Natural killer cell (primary cell): Measurements from ENCODE around the gene BOD1. TPM values are rescaled to one million over a fixed set of nuclear protein-coding genes. Genes with fewer than 3 reads are reported as not detected.

Source experiments
- ATAC-seq, 3 donors: fragments of 150-1000 bp in 2 of 3; fragments of 200-7000 bp in 1 of 3; cut with Tn5 transposase; 1 replicate in 1 of 3; 2 replicates in 2 of 3; pipeline ENCODE4 v1.10.0; 2021; ENCODE audit warnings: mild to moderate bottlenecking in 2 of 3, moderate library complexity in 2 of 3
- DNase-seq, 2 donors: peaks; one replicate each; pipeline versions ENCODE4 v3.0.0 to v3.0.0-alpha.2; 2013 to 2021; ENCODE audit warnings: mixed read lengths in 1 of 2
- H3K27ac ChIP-seq: one replicate; pipeline ENCODE4 v1.5.1; 2013; ENCODE audit warnings: mild to moderate bottlenecking, low read length
- H3K27me3 ChIP-seq: one replicate; pipeline ENCODE4 v1.6.1; 2013; ENCODE audit warnings: low read length; ENCODE audit not compliant: control insufficient read depth, insufficient read depth
- H3K36me3 ChIP-seq: one replicate; pipeline ENCODE4 v1.6.1; 2013; ENCODE audit warnings: low read length; ENCODE audit not compliant: control insufficient read depth, insufficient read depth
- H3K4me1 ChIP-seq: one replicate; pipeline ENCODE4 v1.6.1; 2013; ENCODE audit warnings: low read length; ENCODE audit not compliant: control insufficient read depth, insufficient read depth
- H3K4me3 ChIP-seq: one replicate; pipeline ENCODE4 v1.5.1; 2013; ENCODE audit warnings: low read length
- H3K9me3 ChIP-seq: one replicate; pipeline ENCODE4 v1.6.1; 2013; ENCODE audit warnings: low read length; ENCODE audit not compliant: control insufficient read depth, insufficient read depth
- H3K27ac Mint-ChIP-seq, 2 donors: one replicate each; pipeline ENCODE4 v1.8.0; 2022; ENCODE audit warnings: mild to moderate bottlenecking in 2 of 2, mixed read lengths in 2 of 2, moderate library complexity in 1 of 2
- H3K27me3 Mint-ChIP-seq, 2 donors: one replicate each; pipeline ENCODE4 v1.8.0; 2022; ENCODE audit warnings: low read depth in 2 of 2, mixed read lengths in 2 of 2
- H3K36me3 Mint-ChIP-seq: one replicate; pipeline ENCODE4 v1.8.0; 2022; ENCODE audit warnings: mixed read lengths
- H3K4me1 Mint-ChIP-seq, 2 donors: one replicate each; pipeline ENCODE4 v1.8.0; 2022; ENCODE audit warnings: mixed read lengths in 2 of 2
- H3K4me3 Mint-ChIP-seq: one replicate; pipeline ENCODE4 v1.8.0; 2022; ENCODE audit warnings: mild to moderate bottlenecking, moderate library complexity, mixed read lengths
- H3K9me3 Mint-ChIP-seq, 2 donors: one replicate each; pipeline ENCODE4 v1.8.0; 2022; ENCODE audit warnings: mixed read lengths in 2 of 2
- WGBS: methylation state at CpG from one replicate; pipeline ENCODE4 v1.1.7; 2013; ENCODE audit warnings: missing lambda C conversion rate; ENCODE audit not compliant: insufficient coverage; 5-methylcytosine and 5-hydroxymethylcytosine counted together
- intact Hi-C: fragments of 100-400 bp; cut with micrococcal nuclease; formaldehyde crosslinking; loops from one replicate; pipeline ENCODE4 v1.14.2; 2022
- total RNA-seq, 4 donors: library from RNA; stranded (reverse); fragments of 120-200 nt in 1 of 4; gene quantifications; one replicate each; pipeline versions ENCODE4 v1.2.3 to v1.2.4, GENCODE V29; 2013 to 2022
- TF ChIP-seq, protein P1 (sequence below): fragments of 200-600 bp; IDR thresholded peaks from one replicate; pipeline ENCODE4 v1.8.0; 2022; ENCODE audit warnings: antibody characterized with exemption

Gene BOD1
- total RNA-seq, 3 donors from 2014 or later (not counting 1 experiment from before 2014, with no cell fraction given): 11.0 to 19.9 (median 16.6) TPM

- Histone ChIP-seq H3K4me3 (no peak overlapping the region), H3K27me3 (no peaks in the 10 kb centered on the region), H3K27ac (no peak overlapping the region), H3K4me1 (no peaks in the 10 kb centered on the region), H3K9me3 (peaks cover 2% of the 10 kb centered on the region), H3K36me3 (no peaks in the 10 kb centered on the region)
- DNase-seq (no peak), ATAC-seq (no peak)
- Mint-ChIP-seq H3K27ac (no peak overlapping the region), H3K4me3 (no peak overlapping the region), H3K27me3 (peaks cover 0 to 4% of the 10 kb centered on the region in 2 donors), H3K9me3 (no peaks in the 10 kb centered on the region), H3K36me3 (no peaks in the 10 kb centered on the region), H3K4me1 (no peaks in the 10 kb centered on the region)
- TF ChIP-seq, protein P1, sequence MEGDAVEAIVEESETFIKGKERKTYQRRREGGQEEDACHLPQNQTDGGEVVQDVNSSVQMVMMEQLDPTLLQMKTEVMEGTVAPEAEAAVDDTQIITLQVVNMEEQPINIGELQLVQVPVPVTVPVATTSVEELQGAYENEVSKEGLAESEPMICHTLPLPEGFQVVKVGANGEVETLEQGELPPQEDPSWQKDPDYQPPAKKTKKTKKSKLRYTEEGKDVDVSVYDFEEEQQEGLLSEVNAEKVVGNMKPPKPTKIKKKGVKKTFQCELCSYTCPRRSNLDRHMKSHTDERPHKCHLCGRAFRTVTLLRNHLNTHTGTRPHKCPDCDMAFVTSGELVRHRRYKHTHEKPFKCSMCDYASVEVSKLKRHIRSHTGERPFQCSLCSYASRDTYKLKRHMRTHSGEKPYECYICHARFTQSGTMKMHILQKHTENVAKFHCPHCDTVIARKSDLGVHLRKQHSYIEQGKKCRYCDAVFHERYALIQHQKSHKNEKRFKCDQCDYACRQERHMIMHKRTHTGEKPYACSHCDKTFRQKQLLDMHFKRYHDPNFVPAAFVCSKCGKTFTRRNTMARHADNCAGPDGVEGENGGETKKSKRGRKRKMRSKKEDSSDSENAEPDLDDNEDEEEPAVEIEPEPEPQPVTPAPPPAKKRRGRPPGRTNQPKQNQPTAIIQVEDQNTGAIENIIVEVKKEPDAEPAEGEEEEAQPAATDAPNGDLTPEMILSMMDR: no peak
- 86% methylated on average over 13 of the region's 13 CpGs for WGBS
- intact Hi-C loops: no loop called here
Measured at GRCh38 chr5:173663352-173664153, 47.1 kb upstream of the BOD1 start.

DNA sequence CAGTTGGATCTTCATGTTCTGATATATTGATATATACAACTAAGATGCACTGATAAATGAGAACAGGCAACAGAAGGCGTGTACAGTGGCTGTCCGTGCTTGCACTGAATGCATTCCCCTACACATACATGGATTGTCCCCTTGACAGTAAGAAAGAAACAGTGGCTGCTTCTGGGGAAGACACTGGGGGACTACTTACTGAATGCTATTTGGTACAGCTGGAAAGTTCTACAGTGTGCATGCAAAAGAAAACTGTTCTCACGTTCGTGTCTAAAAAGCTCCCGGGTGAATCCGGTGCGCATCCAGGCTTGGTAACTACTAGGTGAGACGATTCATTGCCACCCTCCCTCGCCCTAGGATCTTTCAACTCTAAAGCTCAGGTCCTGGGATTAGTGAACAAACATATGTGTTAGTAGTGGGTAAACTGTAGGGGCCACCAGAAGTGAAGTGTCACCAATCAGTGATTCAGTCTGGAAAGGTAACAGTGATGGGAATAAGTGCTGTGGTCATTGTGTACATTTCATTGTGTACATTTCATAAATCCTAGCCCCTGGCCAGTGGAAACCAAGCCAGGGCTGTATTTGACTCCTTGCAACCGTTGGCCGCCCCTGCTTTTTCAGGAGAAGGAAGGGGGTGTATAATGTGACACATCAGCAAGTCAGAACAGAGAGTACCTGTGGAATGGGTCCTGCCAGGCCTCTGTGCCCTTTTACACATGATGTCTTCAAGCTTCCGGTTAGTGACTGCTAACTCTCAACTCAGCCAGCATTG lies 46.3 kb upstream of the BOD1 start:
- H3K36me3 ChIP-seq: no peaks in the 10 kb centered on the region
- H3K4me1 ChIP-seq: no peaks in the 10 kb centered on the region
- TF ChIP-seq, protein P1: no peak
- H3K27me3 Mint-ChIP-seq: peaks cover 0 to 4% of the 10 kb centered on the region in 2 donors
- no peaks in the 10 kb centered on the region for H3K9me3 Mint-ChIP-seq
- no peaks in the 10 kb centered on the region for H3K27me3 ChIP-seq
- H3K4me3 Mint-ChIP-seq: no peak overlapping the region
- no peaks in the 10 kb centered on the region for H3K4me1 Mint-ChIP-seq
- H3K27ac ChIP-seq: no peak overlapping the region
- no peak overlapping the region for H3K4me3 ChIP-seq
- no peak for DNase-seq
- 89% methylated on average over 12 of the region's 12 CpGs for WGBS
- intact Hi-C loops: no loop called here
- H3K9me3 ChIP-seq: peaks cover 2% of the 10 kb centered on the region
- ATAC-seq: no peak
- H3K27ac Mint-ChIP-seq: no peak overlapping the region
- H3K36me3 Mint-ChIP-seq: no peaks in the 10 kb centered on the region

GRCh38 chr5:173660481-173661280 lies 44.2 kb upstream of the BOD1 start:
- WGBS: 92% methylated on average over 12 of the region's 14 CpGs

More at GRCh38 chr5:173660481-173661280, 44.2 kb upstream of the BOD1 start:
- no peak overlapping the region for H3K27ac Mint-ChIP-seq
- no peak overlapping the region for H3K4me3 Mint-ChIP-seq
- H3K4me1 Mint-ChIP-seq: no peaks in the 10 kb centered on the region
- H3K9me3 Mint-ChIP-seq: no peaks in the 10 kb centered on the region
- no peaks in the 10 kb centered on the region for H3K36me3 Mint-ChIP-seq
- Histone ChIP-seq H3K27ac (no peak overlapping the region), H3K9me3 (peaks cover 2% of the 10 kb centered on the region), H3K36me3 (no peaks in the 10 kb centered on the region), H3K4me1 (no peaks in the 10 kb centered on the region), H3K4me3 (no peak overlapping the region), H3K27me3 (no peaks in the 10 kb centered on the region)
- TF ChIP-seq, protein P1: no peak
- H3K27me3 Mint-ChIP-seq: no peaks in the 10 kb centered on the region
- no peak for ATAC-seq
- intact Hi-C loops: no loop called here
- no peak for DNase-seq
